Omental fat pad (tissue), 4 donors: ENCODE data around the gene ROBO2. TPM values are rescaled to one million over a fixed set of nuclear protein-coding genes. Genes with fewer than 3 reads are reported as not detected.

ENCODE experiments used
- ATAC-seq: fragments of 150-250 bp; one replicate; pipeline ENCODE4 v1.9.1; 2016; ENCODE audit warnings: mild to moderate bottlenecking, moderate library complexity; ENCODE audit not compliant: low FRiP score
- DNase-seq: peaks from one replicate; pipeline ENCODE4 v3.0.0-alpha.2; 2019; ENCODE audit warnings: low spot score
- total RNA-seq, 4 donors: library from RNA; depleted of rRNA; stranded (reverse); fragments of >200 nt; gene quantifications; one replicate each; pipeline ENCODE4 v1.1.0, GENCODE V29; 2016
- TF ChIP-seq, protein P1 (sequence below), 3 donors: fragments of 450-650 bp; IDR thresholded peaks; one replicate each; pipeline ENCODE4 v1.5.1; 2016 to 2017; ENCODE audit warnings: antibody characterized with exemption in 3 of 3, mild to moderate bottlenecking in 3 of 3, moderate library complexity in 2 of 3

The ROBO2 gene
- total RNA-seq, 4 donors from 2014 or later = 0.12 to 1.3 (median 1.1) TPM

DNA sequence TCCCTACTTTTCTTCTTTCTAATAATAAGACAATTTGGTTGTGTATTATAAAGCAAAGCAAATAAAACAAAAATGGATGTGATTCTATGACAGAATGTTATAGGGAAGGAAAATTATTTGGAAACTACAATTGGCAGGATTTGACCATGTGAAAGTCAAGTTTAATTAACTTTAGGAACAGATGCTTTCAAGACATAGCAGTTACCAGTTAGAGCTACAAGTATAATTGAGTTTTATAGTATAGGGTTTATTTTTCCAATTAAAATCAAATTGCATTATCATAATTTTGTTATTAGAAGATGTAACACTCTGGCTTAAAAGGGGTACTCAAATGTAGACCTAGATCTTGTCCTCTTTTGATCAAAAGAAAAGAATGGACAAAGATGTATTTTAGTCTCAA lies 110.9 kb downstream of the ROBO2 start:
- no peak for ATAC-seq
- DNase-seq = no peak
- TF ChIP-seq, protein P1, sequence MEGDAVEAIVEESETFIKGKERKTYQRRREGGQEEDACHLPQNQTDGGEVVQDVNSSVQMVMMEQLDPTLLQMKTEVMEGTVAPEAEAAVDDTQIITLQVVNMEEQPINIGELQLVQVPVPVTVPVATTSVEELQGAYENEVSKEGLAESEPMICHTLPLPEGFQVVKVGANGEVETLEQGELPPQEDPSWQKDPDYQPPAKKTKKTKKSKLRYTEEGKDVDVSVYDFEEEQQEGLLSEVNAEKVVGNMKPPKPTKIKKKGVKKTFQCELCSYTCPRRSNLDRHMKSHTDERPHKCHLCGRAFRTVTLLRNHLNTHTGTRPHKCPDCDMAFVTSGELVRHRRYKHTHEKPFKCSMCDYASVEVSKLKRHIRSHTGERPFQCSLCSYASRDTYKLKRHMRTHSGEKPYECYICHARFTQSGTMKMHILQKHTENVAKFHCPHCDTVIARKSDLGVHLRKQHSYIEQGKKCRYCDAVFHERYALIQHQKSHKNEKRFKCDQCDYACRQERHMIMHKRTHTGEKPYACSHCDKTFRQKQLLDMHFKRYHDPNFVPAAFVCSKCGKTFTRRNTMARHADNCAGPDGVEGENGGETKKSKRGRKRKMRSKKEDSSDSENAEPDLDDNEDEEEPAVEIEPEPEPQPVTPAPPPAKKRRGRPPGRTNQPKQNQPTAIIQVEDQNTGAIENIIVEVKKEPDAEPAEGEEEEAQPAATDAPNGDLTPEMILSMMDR (IDR thresholded peaks at IDR 0.05) = no peak

DNA sequence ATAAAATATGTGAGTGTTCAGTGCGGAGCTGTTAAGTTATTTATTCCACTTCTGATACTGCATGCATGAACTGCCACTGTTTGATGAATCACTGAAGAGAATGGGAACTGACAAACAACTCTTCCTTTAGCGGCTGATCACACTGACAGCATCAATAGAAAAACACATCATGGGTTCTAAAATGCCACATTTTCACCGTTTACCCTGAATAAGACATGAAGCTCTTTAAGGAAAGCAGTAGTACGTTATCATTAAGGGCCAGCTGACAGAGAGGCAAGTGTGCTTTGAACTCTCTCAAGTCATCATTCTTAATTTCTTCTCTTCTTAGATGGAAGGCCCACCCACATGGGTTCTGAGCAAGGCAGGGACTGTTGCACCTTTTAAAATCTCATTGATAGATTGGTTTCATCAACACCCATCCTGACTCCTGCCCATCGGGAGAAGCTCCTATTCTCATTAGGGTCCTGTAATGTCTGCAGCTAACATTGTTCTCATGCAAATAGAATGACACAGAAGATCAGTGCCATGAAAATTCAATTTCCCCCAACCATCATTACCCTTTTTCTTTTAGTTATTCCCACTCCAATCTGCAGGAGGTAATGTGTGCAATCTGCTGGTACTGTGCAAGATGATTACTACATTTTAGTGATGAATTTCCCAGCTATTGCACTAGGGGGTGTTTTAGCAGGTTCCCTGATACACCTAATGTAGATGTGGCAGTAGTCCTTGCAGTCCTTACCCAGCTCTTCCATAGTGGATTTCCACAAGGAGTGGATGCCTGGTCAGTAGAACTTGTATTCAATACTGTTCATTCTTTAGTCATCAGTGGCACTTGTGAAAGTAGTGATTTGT lies 119.1 kb downstream of the ROBO2 start:
- no peak for DNase-seq
- TF ChIP-seq, protein P1 (IDR thresholded peaks at IDR 0.05) = no peak
- ATAC-seq = no peak

- DNase-seq (no peak), ATAC-seq (no peak)
- TF ChIP-seq, protein P1 (IDR thresholded peaks at IDR 0.05) = no peak
Measured at GRCh38 chr3:77160931-77161497, 121.1 kb downstream of the ROBO2 start.

DNA sequence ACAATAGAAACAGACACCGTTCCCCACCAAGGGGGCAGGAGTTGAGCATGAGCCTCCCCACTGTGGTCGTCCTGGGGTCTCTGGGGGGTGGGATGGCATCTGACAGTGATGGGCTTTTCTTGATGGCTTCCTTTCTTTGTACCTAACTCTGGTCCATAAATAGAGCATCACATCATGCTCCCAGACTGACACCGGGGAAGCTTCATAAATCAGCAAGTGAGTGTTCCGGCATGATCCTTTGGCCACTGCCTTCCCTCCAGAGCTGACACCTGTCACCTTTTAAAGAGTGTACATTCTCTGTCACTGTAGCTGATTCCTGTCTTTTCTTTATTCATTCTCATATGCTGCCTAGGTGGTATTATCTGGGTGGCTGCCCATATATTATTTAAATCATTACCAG lies 129.9 kb downstream of the ROBO2 start:
- TF ChIP-seq, protein P1 (IDR thresholded peaks at IDR 0.05) = no peak
- DNase-seq = no peak
- ATAC-seq = no peak

DNA sequence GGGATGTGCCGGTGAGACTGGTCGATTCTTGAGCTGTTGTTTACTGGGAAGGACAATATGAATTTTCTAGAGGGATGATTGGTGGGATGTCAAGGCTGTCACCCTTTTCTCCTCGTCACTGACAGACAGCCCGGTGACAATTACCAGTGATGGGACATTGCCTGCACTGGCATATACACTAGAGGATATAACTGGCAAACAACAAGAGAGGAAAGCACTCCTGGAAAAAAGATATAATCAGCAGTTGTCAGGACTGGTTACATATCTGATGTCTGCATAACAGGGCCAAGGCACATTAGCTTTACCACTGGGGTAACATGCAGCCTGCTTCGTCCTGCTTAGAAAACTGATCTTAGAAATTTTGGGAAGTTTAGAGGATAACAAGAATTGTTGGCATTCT lies 131.1 kb downstream of the ROBO2 start:
- DNase-seq = no peak
- TF ChIP-seq, protein P1 (IDR thresholded peaks at IDR 0.05) = no peak
- ATAC-seq = no peak

DNA sequence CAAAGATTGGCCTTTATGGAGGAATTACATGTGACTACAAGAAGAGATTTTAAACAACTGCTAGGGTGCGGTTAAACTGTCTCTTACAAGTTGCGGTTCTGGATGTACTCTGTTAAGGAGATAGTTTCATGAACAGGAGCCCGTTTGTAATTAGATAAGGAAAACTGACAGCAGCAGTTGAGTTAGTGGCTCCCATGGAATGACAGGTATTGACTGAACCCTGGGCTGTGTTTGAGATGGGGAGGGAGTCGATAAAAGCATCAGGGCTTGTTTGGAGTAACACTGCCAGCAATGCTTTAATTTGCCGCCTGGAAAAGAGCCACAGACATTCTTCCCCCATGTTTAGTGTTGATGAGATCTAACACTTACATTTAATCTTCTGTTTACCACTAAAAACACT lies 139.9 kb downstream of the ROBO2 start:
- ATAC-seq = no peak
- TF ChIP-seq, protein P1 (IDR thresholded peaks at IDR 0.05) = no peak
- no peak for DNase-seq

DNA sequence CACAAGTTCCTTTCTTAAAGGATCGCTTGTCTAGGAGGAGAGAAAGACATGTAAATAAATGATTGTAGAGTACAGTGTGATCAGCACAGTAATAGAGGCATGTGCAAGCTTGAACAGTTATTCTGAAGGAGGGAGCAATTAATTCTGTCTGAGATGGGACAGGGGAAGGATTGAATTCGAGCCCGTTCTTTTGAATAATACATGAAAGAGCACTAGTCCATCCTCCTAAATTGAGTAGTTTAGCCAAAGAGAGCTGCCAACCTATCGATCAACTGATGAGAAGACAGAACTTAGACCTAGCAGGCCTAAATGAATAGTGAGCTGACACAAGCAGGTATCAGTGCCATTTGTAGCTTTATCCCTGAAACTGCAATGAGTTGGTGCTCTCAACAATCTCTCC lies 142.4 kb downstream of the ROBO2 start:
- no peak for DNase-seq
- TF ChIP-seq, protein P1 (IDR thresholded peaks at IDR 0.05) = no peak
- no peak for ATAC-seq
